SHP77 (cell line): Measurements from ENCODE around the gene ADM2.

Source experiments
- DNase-seq, 2 experiments: peaks; one replicate each; lab custom pipeline; 2025; lab: John Stamatoyannopoulos, UW

ADM2 gene

GRCh38 chr22:50445071-50445879 is 36.1 kb upstream of the ADM2 start:
- no peak for DNase-seq

DNA sequence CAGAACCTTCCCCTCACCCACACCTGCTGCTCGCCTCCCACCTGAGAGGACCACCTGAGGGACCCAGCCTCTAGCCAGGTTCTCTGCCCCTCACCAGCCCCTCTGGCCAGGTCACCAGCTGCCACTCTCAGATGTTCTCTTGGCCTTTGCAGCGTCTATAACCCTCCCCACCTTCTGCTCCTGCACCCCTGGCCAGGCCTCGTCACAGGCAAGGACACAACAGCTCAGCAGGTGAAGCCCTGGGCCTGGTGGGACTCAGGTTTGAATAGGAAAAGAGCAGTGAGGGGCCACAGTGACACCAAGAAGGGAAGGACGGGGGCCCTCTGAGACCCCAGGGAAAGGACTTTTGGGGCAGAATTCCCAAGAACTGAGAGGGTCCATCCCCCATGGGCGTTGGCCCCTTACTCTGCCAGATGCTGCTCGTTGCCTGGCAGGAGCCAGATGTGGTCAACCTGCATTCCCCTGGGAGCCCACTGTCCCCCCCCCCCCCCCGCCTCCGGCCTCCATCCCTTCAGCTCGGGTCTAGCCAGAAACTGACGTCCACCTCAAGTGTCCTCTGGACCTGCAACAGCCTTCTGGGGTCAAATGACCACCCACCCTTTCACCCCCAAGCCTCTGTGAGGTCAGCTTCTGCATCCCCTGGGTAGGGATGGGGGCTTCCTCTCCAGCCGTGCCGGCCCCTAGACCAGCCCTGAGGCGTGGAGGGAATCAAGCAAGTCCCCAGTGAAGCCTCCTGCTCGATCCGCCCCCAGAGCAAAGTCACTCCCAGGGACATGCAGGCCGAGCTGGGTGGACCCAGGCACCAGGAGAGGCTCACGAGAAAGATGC is 35.2 kb upstream of the ADM2 start:
- DNase-seq, result no peak

GRCh38 chr22:50446708-50447575 is 34.4 kb upstream of the ADM2 start:
- DNase-seq, result no peak

- no peak for DNase-seq
Observed at GRCh38 chr22:50447576-50448551, 33.5 kb upstream of the ADM2 start.

DNA sequence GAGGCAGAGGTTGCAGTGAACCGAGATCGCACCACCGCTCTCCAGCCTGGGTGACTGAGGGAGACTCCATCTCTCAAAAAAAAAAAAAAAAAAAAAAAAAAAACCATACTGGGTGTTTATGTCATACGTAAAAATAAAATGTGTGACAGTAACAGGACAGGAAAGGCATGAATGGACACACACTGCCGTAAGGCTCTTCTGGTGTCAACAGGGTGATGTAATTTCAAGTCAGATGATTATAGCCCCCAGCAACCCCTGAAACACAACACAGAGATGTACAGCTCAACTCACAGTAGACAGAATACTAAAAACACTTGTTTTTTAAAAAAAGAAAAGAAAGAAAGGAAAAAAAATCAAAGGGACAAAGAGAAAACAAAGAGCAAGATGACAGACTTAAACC is 28.7 kb upstream of the ADM2 start:
- DNase-seq, result no peak

- DNase-seq, result no peak
Observed at GRCh38 chr22:50454556-50455075, 26.7 kb upstream of the ADM2 start.

GRCh38 chr22:50455201-50455600 is 26.1 kb upstream of the ADM2 start:
- DNase-seq, result no peak

GRCh38 chr22:50456026-50456425 is 25.3 kb upstream of the ADM2 start:
- DNase-seq, result no peak

DNA sequence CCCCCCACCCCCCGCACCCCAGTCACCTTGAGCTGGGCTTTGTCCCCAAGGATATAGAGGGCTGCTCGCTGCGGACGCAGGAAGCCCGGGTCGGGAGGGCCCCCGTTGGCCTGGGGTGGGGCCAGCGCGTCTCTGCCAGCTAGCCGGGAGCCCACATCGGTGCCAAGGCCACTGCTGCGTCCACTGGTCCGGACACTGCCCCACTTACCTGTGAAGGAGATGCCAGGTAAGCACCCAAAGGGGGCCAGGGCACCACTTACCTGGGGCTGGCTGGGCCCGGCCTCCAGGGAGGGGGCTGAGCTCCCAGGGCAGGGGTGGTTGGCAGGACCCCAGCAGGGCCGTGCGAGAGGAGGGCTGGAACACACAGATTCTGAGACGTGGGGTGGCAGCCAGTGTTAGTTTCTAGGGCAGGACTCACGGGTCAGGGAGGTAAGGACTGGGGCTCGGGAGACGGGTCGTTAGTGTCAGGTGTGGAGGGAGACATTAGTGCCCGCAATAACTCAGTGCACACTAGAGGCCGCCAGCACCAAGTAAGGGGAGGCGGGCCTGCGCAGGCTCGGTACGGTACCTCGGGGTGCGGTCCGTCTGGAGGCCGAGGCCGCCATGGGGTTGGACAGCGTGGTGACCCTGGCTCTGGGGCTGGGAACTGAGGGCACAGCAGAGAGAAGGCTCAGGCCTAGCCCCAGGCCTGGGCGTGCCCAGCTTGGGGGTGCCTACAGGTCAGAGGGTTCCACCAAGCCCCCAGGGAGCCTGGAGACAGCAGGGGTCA is 24.7 kb upstream of the ADM2 start:
- DNase-seq, result no peak

DNA sequence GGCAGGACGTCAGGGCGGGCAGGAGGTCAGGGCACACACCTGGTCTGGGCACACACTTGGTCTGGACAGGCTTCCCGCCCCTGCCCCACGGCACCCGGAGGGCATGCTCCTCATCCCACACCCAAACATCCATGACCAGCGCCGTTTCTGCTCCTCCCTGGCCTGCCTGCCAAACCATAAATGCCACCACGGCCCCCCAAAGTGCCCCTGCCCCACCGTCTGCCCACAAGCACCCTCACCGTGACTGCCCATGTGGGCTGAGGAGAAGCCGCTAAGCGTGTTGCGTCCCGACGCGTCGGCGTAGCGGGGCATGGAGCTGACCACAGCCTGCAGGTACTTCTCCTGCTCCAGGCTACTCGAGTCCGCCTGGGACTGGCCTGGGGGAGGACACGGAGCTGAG is 22.3 kb upstream of the ADM2 start:
- no peak for DNase-seq

DNA sequence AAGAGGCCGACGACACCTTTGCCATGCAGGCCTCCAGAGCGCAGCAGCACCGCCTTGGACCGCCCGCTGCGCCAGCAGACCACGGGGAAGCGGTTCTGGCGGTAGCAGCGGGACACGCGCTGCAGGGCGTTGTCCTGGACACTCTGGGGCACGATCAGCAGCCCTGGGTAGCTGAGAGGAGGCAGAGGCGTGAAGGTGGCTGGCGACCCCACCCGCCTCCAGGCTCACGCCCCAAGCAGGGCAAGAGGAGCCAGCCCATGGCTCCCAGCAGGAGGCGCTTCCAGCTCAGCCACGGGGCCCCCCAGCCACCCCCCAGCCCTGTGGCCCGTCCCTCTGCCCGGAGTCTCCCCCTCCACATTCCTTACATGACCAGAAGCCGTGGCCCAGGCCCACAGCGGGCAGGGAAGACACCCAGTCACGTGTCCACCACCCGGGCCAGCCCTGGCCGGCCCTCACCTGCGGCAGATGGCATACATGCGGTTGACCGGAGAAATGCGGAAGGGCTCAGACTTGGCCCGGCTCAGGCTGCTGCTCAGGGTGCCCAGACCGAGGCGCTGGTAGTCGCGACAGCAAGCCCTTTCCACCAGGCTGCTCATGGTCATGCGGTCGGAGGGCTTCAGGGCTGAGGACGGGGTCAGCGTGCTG is 21.7 kb upstream of the ADM2 start:
- DNase-seq, result no peak

DNA sequence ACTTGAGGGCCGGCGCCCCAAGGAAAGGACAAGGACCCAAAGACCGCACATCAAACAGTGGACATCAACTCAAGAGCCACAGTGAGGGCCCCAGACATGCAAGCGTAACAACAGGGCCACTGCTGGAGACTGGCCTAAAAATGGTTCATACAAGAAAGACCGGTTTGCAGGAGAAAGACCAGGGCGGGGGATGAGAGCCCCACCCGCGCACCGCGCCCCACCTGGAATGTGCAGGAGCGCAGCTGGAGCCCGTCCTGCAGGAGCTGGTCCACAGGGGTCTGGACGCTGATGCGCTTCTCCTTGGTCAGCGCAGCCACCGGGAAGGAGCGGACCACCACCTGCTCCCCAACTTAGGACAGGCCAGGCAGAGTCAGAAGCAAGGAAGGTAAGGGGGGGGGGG is 20.4 kb upstream of the ADM2 start:
- no peak for DNase-seq

- DNase-seq, result no peak
Observed at GRCh38 chr22:50461536-50461935, 19.8 kb upstream of the ADM2 start.

- DNase-seq, result no peak
Observed at GRCh38 chr22:50461979-50462540, 19.3 kb upstream of the ADM2 start.

DNA sequence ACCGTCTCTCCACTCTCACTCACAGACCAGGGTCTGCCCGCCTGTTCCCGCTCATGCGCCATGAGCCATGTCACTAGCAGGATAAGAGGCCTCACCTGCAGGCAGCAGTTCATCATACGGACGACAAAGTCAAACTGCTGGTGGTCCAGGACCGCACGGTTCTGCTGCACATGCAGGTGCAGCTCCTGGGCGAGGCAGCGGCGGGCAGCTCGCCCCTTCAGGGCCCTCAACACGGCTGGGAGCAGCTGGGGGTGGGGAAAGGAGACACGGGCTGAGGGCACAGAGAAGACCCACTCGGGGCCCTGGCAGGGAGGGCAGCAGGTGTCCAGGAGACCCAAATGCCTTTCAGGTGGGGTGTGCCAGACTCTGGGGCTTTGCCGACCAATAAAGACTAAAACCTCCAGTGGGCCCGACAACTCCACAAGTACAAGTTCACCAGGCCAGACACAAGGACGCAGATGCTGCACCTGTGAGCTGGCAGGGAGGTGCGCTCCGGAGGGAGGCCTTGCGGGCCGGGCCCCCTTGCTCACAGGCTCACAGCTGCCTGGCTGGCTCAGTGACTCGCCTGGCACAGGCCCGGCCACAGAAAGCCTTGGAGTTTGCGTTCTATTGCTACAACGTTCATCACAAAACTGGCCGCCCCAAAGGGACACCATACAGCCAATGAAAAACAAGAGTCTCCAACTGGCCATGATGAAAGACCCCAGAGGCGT is 18.0 kb upstream of the ADM2 start:
- DNase-seq, result no peak

GRCh38 chr22:50464451-50464850 is 16.9 kb upstream of the ADM2 start:
- no peak for DNase-seq

GRCh38 chr22:50465066-50465930 is 16.0 kb upstream of the ADM2 start:
- DNase-seq, result no peak

- no peak for DNase-seq
Observed at GRCh38 chr22:50467341-50467740, 14.0 kb upstream of the ADM2 start.
